GM13977 (cell line): ENCODE data around the gene RAB44.

Experiments
- DNase-seq: peaks from one replicate; pipeline ENCODE4 v3.0.0; 2012; ENCODE audit warnings: low spot score
- CTCF ChIP-seq: IDR thresholded peaks from 2 replicates; pipeline ENCODE4 v1.5.1; 2012; ENCODE audit warnings: mild to moderate bottlenecking, control low read depth; ENCODE audit not compliant: insufficient read depth; ENCODE audit errors: extremely low read depth, missing control alignments
- in situ Hi-C: fragments of 300-500 bp; cut with MboI; formaldehyde crosslinking; loops from one replicate; pipeline ENCODE4 v1.12.0; 2022; ENCODE audit warnings: low sequenced_read_pairs, low pct_unique_long_range_greater_than_20kb, mixed read lengths, inconsistent platforms; ENCODE audit not compliant: unreplicated experiment

Gene RAB44

GRCh38 chr6:36662380-36662779 is 35.2 kb upstream of the RAB44 start:
- no peak for TF ChIP-seq CTCF
- in situ Hi-C loops: no loop called here
- DNase-seq: no peak

GRCh38 chr6:36662827-36663256 is 34.8 kb upstream of the RAB44 start:
- no peak for DNase-seq
- in situ Hi-C loops: no loop called here

GRCh38 chr6:36663504-36664446 is 33.9 kb upstream of the RAB44 start:
- no peak for TF ChIP-seq CTCF
- in situ Hi-C loops: no loop called here
- no peak for DNase-seq

More at GRCh38 chr6:36662827-36663256, 34.8 kb upstream of the RAB44 start:
- TF ChIP-seq CTCF: no peak

GRCh38 chr6:36665180-36665579 is 32.4 kb upstream of the RAB44 start:
- TF ChIP-seq CTCF: no peak
- in situ Hi-C loops: no loop called here
- DNase-seq: no peak

DNA sequence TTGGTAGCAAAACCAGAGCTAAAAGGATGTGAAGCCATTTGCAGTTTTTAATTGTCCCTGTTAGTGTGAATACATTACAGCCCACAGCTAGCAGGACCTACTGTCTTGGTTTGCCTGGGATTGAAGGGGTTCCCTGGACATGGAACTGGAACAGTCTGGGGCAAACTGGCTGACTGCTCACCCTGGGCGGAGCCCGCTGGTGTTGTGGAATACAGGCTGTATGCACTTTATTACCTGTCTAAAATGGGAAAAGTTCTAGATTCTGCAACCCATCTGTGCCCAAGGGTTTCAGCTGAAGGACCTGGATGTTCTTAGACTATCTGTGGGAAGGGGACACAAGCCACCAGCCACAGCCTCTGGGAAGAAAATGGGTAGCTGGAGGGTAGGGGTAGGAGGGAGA is 31.3 kb upstream of the RAB44 start:
- in situ Hi-C loops: no loop called here
- DNase-seq: no peak
- no peak for TF ChIP-seq CTCF

DNA sequence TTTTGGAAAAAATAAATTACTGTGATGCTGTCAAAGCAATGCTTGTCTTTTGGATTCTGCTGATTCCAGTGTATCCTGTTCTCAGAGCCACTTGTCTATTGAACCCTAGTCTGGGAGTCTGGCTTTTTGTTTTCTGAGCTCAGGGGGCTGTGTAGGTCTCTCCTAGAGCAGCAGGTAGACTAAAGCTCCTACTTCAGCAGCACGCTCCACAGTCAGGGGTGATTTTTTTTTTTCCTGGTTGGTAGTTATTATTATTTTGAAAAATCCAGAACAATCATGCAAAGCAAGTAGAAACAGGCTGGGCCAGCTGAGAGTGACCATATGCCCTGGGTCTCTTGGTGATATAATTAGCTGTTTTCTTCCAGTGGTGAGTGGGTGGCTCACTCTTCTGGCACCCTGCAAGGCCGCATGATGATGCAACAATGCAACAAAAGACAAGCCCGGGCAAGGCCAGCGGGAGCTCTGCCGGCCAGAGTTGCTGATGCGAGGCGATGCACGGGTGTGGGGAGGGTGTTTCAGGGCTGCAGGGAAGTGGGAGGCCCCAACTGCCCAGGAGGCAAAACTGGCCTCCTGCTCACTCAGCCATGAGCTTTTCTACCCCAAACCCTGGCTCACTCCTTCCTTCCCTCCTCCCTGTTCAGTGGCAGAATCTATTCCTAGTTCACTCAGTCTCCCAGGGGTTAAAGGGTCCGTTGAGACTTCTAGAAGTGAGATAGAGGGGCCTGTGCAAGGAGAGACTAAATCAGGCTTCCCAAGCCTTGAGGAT is 30.6 kb upstream of the RAB44 start:
- TF ChIP-seq CTCF: no peak
- peak; percentile 76 for DNase-seq
- in situ Hi-C loops: no loop called here
